ENCODE results near the gene STPG1.

- TF ChIP-seq CTCF (CRISPR knock-in tag; IDR thresholded peaks at IDR 0.05) (no peak), ZNF646 (CRISPR knock-in tag; IDR thresholded peaks at IDR 0.05) (no peak), ZNF235 (CRISPR knock-in tag; IDR thresholded peaks at IDR 0.05; ENCODE audit: borderline replicate concordance) (no peak), POLR2AphosphoS5 (IDR thresholded peaks at IDR 0.05; ENCODE audit: low read depth, low read length) (no peak), ZNF292 (CRISPR knock-in tag; IDR thresholded peaks at IDR 0.05; ENCODE audit: borderline replicate concordance, low read depth) (no peak), TFE3 (CRISPR knock-in tag; IDR thresholded peaks at IDR 0.05) (no peak), ZNF280B (CRISPR knock-in tag; IDR thresholded peaks at IDR 0.05; ENCODE audit: borderline replicate concordance) (no peak), SP2 (CRISPR knock-in tag; IDR thresholded peaks at IDR 0.05) (no peak), TBX3 (IDR thresholded peaks at IDR 0.05; ENCODE audit: borderline replicate concordance) (no peak), POLR2A (IDR thresholded peaks at IDR 0.05; ENCODE audit: insufficient read depth in 1 of 2, low read depth in 2 of 2, low read length in 2 of 2) (no peak), EZH2 (conservative IDR thresholded peaks at IDR 0.05; ENCODE audit: low read depth, low read length) (no peak), YY1 (IDR thresholded peaks at IDR 0.05; ENCODE audit: insufficient read depth, insufficient replicate concordance, low read depth, low read length) (no peak)
Observed at GRCh38 chr1:24424207-24424606, 10.6 kb upstream of the STPG1 start.

Measured in HepG2 (cell line).